Gastrocnemius medialis (tissue), 4 donors: ENCODE measurements around the gene NHEJ1. TPM values are rescaled to one million over a fixed set of nuclear protein-coding genes. Genes with fewer than 3 reads are reported as not detected.

Source experiments
- ATAC-seq, 2 donors: fragments of 150-250 bp; one replicate each; pipeline ENCODE4 v1.9.1; 2016
- DNase-seq, 2 donors: peaks; one replicate each; pipeline ENCODE4 v3.0.0-alpha.2; 2019
- H3K27ac ChIP-seq, 4 donors: fragments of 200-600 bp; sonication (generic); 1 replicate in 1 of 4; 2 replicates in 3 of 4; pipeline ENCODE4 v1.5.1; 2016 to 2018; ENCODE audit warnings: mild to moderate bottlenecking in 2 of 4, moderate library complexity in 1 of 4
- H3K27me3 ChIP-seq, 3 donors: fragments of 200-600 bp; sonication (generic) in 2 of 3; 1 replicate in 1 of 3; 2 replicates in 2 of 3; pipeline versions ENCODE4 v1.5.1 to v1.6.0; 2016 to 2019; ENCODE audit warnings: mild to moderate bottlenecking in 1 of 3, moderate library complexity in 1 of 3
- H3K36me3 ChIP-seq, 2 donors: fragments of 200-600 bp; sonication (generic) in 1 of 2; one replicate each; pipeline ENCODE4 v1.5.1; 2017 to 2018
- H3K4me1 ChIP-seq, 2 donors: fragments of 200-600 bp; sonication (generic) in 1 of 2; one replicate each; pipeline ENCODE4 v1.5.1; 2016 to 2017; ENCODE audit warnings: mild to moderate bottlenecking in 2 of 2
- H3K4me3 ChIP-seq, 4 donors: fragments of 200-600 bp; sonication (generic) in 3 of 4; 1 replicate in 1 of 4; 2 replicates in 3 of 4; pipeline ENCODE4 v1.5.1; 2016 to 2019; ENCODE audit warnings: mild to moderate bottlenecking in 2 of 4
- H3K9me3 ChIP-seq, 3 donors: fragments of 200-600 bp; sonication (generic) in 2 of 3; 1 replicate in 1 of 3; 2 replicates in 2 of 3; pipeline ENCODE4 v1.5.1; 2016 to 2019
- POLR2A ChIP-seq, 2 donors: fragments of 450-650 bp; IDR thresholded peaks; one replicate each; pipeline ENCODE4 v1.6.1; 2017; ENCODE audit warnings: antibody characterized with exemption in 2 of 2, mild to moderate bottlenecking in 2 of 2, moderate library complexity in 2 of 2
- in situ Hi-C, 4 donors: fragments of 200-750 bp; cut with MboI; loops; one replicate each; pipeline versions ENCODE4 v1.15.0 to v1.8.0; 2017; ENCODE audit warnings: low sequenced_read_pairs in 4 of 4
- intact Hi-C: fragments of 100-400 bp; cut with DNase I; formaldehyde crosslinking; loops from one replicate; pipeline ENCODE4 v1.15.1; 2023; ENCODE audit warnings: low total_unique reads
- total RNA-seq, 4 donors: library from RNA; depleted of rRNA; stranded (reverse); fragments of >200 nt; gene quantifications; one replicate each; pipeline versions ENCODE4 v1.1.0 to v1.2.3, GENCODE V29; 2016
- TF ChIP-seq, protein P1 (sequence below), 5 experiments: fragments of 450-650 bp in 3 of 5; fragments of 200-600 bp in 2 of 5; sonication (generic) in 2 of 5; IDR thresholded peaks in 4 of 5; conservative IDR thresholded peaks in 1 of 5; 1 replicate in 4 of 5; 2 replicates in 1 of 5; pipeline ENCODE4 v1.5.1; 2016 to 2019; ENCODE audit warnings: antibody characterized with exemption in 5 of 5, mild to moderate bottlenecking in 3 of 5, moderate library complexity in 3 of 5

Gene NHEJ1
- total RNA-seq, 4 donors from 2014 or later: 24.5 to 39.0 (median 26.4) TPM

- in situ Hi-C loops: loop anchor here in 3 of 4 donors (5.0 to 25.0 kb wide), 3 partner anchors 61 to 256 kb away; partner anchors contain the start of gene PTPRN (in 1 of the 3)
Measured at GRCh38 chr2:219056176-219056895, 104.3 kb downstream of the NHEJ1 start.

GRCh38 chr2:219054956-219055903 lies 105.4 kb downstream of the NHEJ1 start:
- Histone ChIP-seq H3K36me3 (no peaks in the 10 kb centered on the region), H3K4me3 (no peak overlapping the region), H3K27me3 (peaks cover 47 to 61% (median 53%) of the 10 kb centered on the region in 3 donors), H3K4me1 (peaks cover 13 to 22% of the 10 kb centered on the region in 2 donors), H3K27ac (no peak overlapping the region), H3K9me3 (no peaks in the 10 kb centered on the region)
- ATAC-seq (no peak), DNase-seq (no peak)
- intact Hi-C loops (no loop called here), in situ Hi-C loops (loop anchor here in 3 of 4 donors (5.0 to 25.0 kb wide), 3 partner anchors 62 to 257 kb away; partner anchors contain the start of gene PTPRN (in 1 of the 3))
- no peak for TF ChIP-seq POLR2A (IDR thresholded peaks at IDR 0.05)
- TF ChIP-seq, protein P1, sequence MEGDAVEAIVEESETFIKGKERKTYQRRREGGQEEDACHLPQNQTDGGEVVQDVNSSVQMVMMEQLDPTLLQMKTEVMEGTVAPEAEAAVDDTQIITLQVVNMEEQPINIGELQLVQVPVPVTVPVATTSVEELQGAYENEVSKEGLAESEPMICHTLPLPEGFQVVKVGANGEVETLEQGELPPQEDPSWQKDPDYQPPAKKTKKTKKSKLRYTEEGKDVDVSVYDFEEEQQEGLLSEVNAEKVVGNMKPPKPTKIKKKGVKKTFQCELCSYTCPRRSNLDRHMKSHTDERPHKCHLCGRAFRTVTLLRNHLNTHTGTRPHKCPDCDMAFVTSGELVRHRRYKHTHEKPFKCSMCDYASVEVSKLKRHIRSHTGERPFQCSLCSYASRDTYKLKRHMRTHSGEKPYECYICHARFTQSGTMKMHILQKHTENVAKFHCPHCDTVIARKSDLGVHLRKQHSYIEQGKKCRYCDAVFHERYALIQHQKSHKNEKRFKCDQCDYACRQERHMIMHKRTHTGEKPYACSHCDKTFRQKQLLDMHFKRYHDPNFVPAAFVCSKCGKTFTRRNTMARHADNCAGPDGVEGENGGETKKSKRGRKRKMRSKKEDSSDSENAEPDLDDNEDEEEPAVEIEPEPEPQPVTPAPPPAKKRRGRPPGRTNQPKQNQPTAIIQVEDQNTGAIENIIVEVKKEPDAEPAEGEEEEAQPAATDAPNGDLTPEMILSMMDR (IDR thresholded peaks at IDR 0.05 in 4 of 5, conservative IDR thresholded peaks at IDR 0.05 in 1 of 5): no peak

More at GRCh38 chr2:219056176-219056895, 104.3 kb downstream of the NHEJ1 start:
- H3K4me1 ChIP-seq: peaks cover 13 to 24% of the 10 kb centered on the region in 2 donors
- no peaks in the 10 kb centered on the region for H3K9me3 ChIP-seq
- intact Hi-C loops: no loop called here
- ATAC-seq: no peak
- no peak overlapping the region for H3K4me3 ChIP-seq
- TF ChIP-seq, protein P1 (IDR thresholded peaks at IDR 0.05 in 4 of 5, conservative IDR thresholded peaks at IDR 0.05 in 1 of 5): no peak
- no peak overlapping the region for H3K27ac ChIP-seq
- H3K36me3 ChIP-seq: no peaks in the 10 kb centered on the region
- H3K27me3 ChIP-seq: peaks cover 54 to 65% (median 60%) of the 10 kb centered on the region in 3 donors
- no peak for DNase-seq

- no peaks in the 10 kb centered on the region for H3K9me3 ChIP-seq
- ATAC-seq: no peak
- in situ Hi-C loops: loop anchor here in 1 of 4 donors (10.0 kb wide), 1 partner anchor 256 kb away; the partner anchor contains the start of gene PTPRN
- DNase-seq: no peak
- no peak overlapping the region for H3K4me3 ChIP-seq
- no peaks in the 10 kb centered on the region for H3K4me1 ChIP-seq
- intact Hi-C loops: no loop called here
- peaks cover 20 to 26% (median 20%) of the 10 kb centered on the region in 3 donors for H3K27me3 ChIP-seq
- TF ChIP-seq, protein P1 (IDR thresholded peaks at IDR 0.05 in 4 of 5, conservative IDR thresholded peaks at IDR 0.05 in 1 of 5): no peak
- no peak for TF ChIP-seq POLR2A (IDR thresholded peaks at IDR 0.05)
- no peak overlapping the region for H3K27ac ChIP-seq
- no peaks in the 10 kb centered on the region for H3K36me3 ChIP-seq
Measured at GRCh38 chr2:219049282-219049681, 111.3 kb downstream of the NHEJ1 start.

DNA sequence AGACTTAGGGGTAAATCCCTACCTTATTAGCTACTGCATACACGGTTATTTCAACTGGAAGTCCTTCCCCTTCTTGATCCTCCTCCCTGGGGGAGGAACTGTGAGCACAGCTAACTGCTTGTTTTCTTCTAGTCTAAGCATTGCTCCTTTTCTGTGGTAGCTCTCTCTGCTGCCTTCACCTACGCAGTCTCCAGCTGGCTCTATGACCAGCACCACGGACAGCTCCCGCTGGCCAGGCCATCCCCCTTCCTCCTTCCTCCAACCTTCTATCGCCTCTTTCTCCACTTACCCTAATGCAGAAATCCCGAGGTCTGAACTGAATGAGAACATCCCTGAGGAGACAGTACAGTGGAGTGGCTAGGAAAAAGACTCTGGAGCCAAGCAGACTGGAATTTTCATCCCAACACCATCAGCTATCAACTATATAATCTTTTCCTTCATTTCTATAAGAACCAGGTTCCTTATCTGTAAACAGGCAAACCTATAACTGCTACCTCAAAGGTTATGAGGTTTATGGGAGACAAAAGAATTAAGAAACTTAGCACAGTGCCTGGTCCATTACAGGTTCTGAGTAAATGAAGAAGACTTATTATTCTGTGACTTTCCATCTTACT lies 114.6 kb downstream of the NHEJ1 start:
- DNase-seq (no peak), ATAC-seq (no peak)
- Histone ChIP-seq H3K36me3 (no peaks in the 10 kb centered on the region), H3K9me3 (no peaks in the 10 kb centered on the region), H3K27me3 (peaks cover 40 to 46% (median 44%) of the 10 kb centered on the region in 3 donors), H3K4me1 (peaks cover 0 to under 1% of the 10 kb centered on the region in 2 donors), H3K4me3 (no peak overlapping the region), H3K27ac (no peak overlapping the region)
- intact Hi-C loops (no loop called here), in situ Hi-C loops (loop anchor here in 1 of 4 donors (10.0 kb wide), 1 partner anchor 259 kb away; the partner anchor contains the start of gene PTPRN)
- TF ChIP-seq POLR2A (IDR thresholded peaks at IDR 0.05): no peak
- TF ChIP-seq, protein P1 (IDR thresholded peaks at IDR 0.05 in 4 of 5, conservative IDR thresholded peaks at IDR 0.05 in 1 of 5): no peak
